Activated T-helper 17 cell treated with anti-CD3 and anti-CD28 coated beads, Interleukin-2, amount 50 U/mL, for 72 hours (primary cell): ENCODE data around the gene MAPK9. TPM values are rescaled to one million over a fixed set of nuclear protein-coding genes. Genes with fewer than 3 reads are reported as not detected.
"Not testable (repeated sequence)": the region's sequence is repeated elsewhere in the genome, so short reads cannot be mapped to it uniquely, and the experiment has no call there.

Source experiments
- ATAC-seq: fragments of 150-1000 bp; cut with Tn5 transposase; replicated peaks from 2 replicates; pipeline ENCODE4 v1.10.0; 2021; ENCODE audit warnings: mild to moderate bottlenecking, moderate library complexity
- H3K27ac Mint-ChIP-seq: one replicate; pipeline ENCODE4 v1.8.0; 2022; ENCODE audit warnings: mixed read lengths
- H3K27me3 Mint-ChIP-seq: one replicate; pipeline ENCODE4 v1.8.0; 2022; ENCODE audit warnings: mixed read lengths
- H3K36me3 Mint-ChIP-seq: one replicate; pipeline ENCODE4 v1.8.0; 2022; ENCODE audit warnings: low read depth, mild to moderate bottlenecking, mixed read lengths
- H3K4me1 Mint-ChIP-seq: one replicate; pipeline ENCODE4 v1.8.0; 2022; ENCODE audit warnings: mixed read lengths
- H3K4me3 Mint-ChIP-seq: one replicate; pipeline ENCODE4 v1.8.0; 2022; ENCODE audit warnings: mild to moderate bottlenecking, mixed read lengths
- H3K9me3 Mint-ChIP-seq: one replicate; pipeline ENCODE4 v1.8.0; 2022; ENCODE audit warnings: mixed read lengths
- total RNA-seq, 2 donors: library from RNA; stranded (reverse); gene quantifications; one replicate each; pipeline ENCODE4 v1.2.3, GENCODE V29; 2022

The MAPK9 gene
- total RNA-seq, 2 donors from 2014 or later = 24.6 to 41.3 TPM

DNA sequence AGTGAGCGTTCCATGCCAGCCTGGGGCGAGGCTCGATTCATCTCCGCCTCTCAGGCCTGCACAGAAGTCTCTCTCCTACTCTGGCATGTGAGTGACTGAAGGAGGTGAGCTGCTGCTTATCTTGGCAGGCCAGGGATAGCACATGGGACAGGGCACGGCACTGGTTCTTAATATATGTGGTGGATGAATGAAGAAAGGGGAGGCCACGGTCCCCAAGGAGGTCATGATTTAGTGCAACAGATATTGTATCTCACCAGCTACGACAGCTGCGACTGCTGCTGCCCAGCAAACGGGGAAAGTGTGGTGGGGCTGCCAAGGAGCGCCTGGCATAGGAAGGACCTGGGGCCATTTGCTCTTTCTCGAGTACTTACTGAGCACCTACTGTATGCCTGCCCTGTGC is 19.3 kb upstream of the MAPK9 start:
- no peaks in the 10 kb centered on the region for H3K27me3 Mint-ChIP-seq
- H3K27ac Mint-ChIP-seq = no peak overlapping the region
- H3K9me3 Mint-ChIP-seq = no peaks in the 10 kb centered on the region
- H3K4me3 Mint-ChIP-seq = no peak overlapping the region
- H3K36me3 Mint-ChIP-seq = no peaks in the 10 kb centered on the region
- no peak for ATAC-seq
- no peaks in the 10 kb centered on the region for H3K4me1 Mint-ChIP-seq

GRCh38 chr5:180306796-180307195 is 14.9 kb upstream of the MAPK9 start:
- ATAC-seq = no peak
- no peaks in the 10 kb centered on the region for H3K9me3 Mint-ChIP-seq
- H3K27me3 Mint-ChIP-seq = no peaks in the 10 kb centered on the region
- no peaks in the 10 kb centered on the region for H3K36me3 Mint-ChIP-seq
- no peak overlapping the region for H3K4me3 Mint-ChIP-seq
- H3K27ac Mint-ChIP-seq = no peak overlapping the region
- no peaks in the 10 kb centered on the region for H3K4me1 Mint-ChIP-seq

GRCh38 chr5:180305481-180305880 is 13.6 kb upstream of the MAPK9 start:
- H3K4me3 Mint-ChIP-seq = no peak overlapping the region
- H3K9me3 Mint-ChIP-seq = no peaks in the 10 kb centered on the region
- no peak overlapping the region for H3K27ac Mint-ChIP-seq
- H3K36me3 Mint-ChIP-seq = no peaks in the 10 kb centered on the region
- H3K4me1 Mint-ChIP-seq = no peaks in the 10 kb centered on the region
- no peak for ATAC-seq
- H3K27me3 Mint-ChIP-seq = no peaks in the 10 kb centered on the region

- H3K27me3 Mint-ChIP-seq = no peaks in the 10 kb centered on the region
- no peak overlapping the region for H3K4me3 Mint-ChIP-seq
- no peak overlapping the region for H3K27ac Mint-ChIP-seq
- H3K4me1 Mint-ChIP-seq = no peaks in the 10 kb centered on the region
- H3K9me3 Mint-ChIP-seq = no peaks in the 10 kb centered on the region
- no peak for ATAC-seq
- H3K36me3 Mint-ChIP-seq = no peaks in the 10 kb centered on the region
Measured at GRCh38 chr5:180304431-180305375, 12.8 kb upstream of the MAPK9 start.

DNA sequence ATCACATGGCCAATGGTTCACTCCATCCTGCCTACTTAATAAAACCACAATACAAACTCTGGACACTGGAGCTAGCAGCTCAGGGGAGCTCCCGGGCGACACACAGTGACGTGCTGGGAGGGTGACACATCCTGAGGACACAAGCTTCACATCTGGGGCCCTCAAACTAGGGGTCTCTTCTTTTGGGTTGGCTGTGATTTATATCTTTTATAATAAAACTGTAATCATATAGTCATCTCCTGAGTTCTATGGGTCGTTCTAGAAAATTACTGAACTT is 12.1 kb upstream of the MAPK9 start:
- H3K4me3 Mint-ChIP-seq = no peak overlapping the region
- H3K4me1 Mint-ChIP-seq = no peaks in the 10 kb centered on the region
- no peaks in the 10 kb centered on the region for H3K27me3 Mint-ChIP-seq
- H3K27ac Mint-ChIP-seq = no peak overlapping the region
- H3K36me3 Mint-ChIP-seq = no peaks in the 10 kb centered on the region
- H3K9me3 Mint-ChIP-seq = no peaks in the 10 kb centered on the region
- no peak for ATAC-seq

GRCh38 chr5:180303226-180304015 is 11.5 kb upstream of the MAPK9 start:
- Mint-ChIP-seq H3K9me3 (no peaks in the 10 kb centered on the region), H3K27me3 (no peaks in the 10 kb centered on the region), H3K4me3 (no peak overlapping the region), H3K36me3 (no peaks in the 10 kb centered on the region), H3K27ac (no peak overlapping the region), H3K4me1 (no peaks in the 10 kb centered on the region)
- ATAC-seq = no peak

DNA sequence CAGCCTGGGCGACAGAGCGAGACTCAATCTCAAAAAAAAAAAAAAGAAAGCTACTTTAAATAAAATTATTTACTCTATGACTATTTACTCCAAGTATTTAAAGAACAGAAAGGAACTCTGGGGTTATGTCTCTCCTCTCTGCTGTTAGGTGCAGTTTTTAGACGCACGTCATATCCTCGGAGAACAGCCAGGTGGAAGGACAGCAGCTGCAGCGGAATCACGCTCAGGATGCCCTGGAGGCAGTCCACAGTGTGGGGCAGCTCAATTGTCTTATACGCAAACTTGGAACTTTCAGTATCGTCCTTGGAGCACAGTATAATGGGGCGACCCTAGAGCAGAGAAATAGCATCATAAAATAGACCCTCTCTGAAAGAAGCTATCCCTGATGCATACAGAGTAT is 10.4 kb upstream of the MAPK9 start:
- no peaks in the 10 kb centered on the region for H3K9me3 Mint-ChIP-seq
- no peaks in the 10 kb centered on the region for H3K4me1 Mint-ChIP-seq
- H3K36me3 Mint-ChIP-seq = no peaks in the 10 kb centered on the region
- ATAC-seq = no peak
- no peak overlapping the region for H3K27ac Mint-ChIP-seq
- peaks cover 3% of the 10 kb centered on the region for H3K27me3 Mint-ChIP-seq
- H3K4me3 Mint-ChIP-seq = no peak overlapping the region

GRCh38 chr5:180301253-180301652 is 9.4 kb upstream of the MAPK9 start:
- Mint-ChIP-seq H3K4me3 (no peak overlapping the region), H3K27me3 (peaks cover 3% of the 10 kb centered on the region), H3K27ac (no peak overlapping the region), H3K36me3 (no peaks in the 10 kb centered on the region), H3K9me3 (no peaks in the 10 kb centered on the region), H3K4me1 (no peaks in the 10 kb centered on the region)
- no peak for ATAC-seq

DNA sequence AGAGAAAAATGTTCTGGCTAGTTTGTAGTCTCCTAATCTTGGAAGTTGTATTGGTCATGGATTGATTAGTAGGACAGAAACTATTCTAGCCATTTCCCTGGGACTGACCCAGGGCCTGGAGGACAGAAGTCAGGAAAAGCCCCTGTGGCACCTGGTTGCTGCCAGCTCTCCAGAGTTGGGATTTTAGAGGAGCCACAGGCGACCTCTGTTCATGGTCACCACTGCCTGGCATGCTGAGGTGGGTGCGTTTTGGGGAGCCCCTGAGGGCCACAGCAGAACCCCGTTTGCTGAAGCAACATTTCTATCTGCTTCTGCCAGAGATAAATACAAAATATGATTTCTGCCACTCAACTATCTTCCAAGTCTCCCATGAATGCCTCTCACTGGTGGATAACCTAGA is 7.6 kb upstream of the MAPK9 start:
- ATAC-seq = no peak
- no peaks in the 10 kb centered on the region for H3K4me1 Mint-ChIP-seq
- no peak overlapping the region for H3K27ac Mint-ChIP-seq
- H3K36me3 Mint-ChIP-seq = no peaks in the 10 kb centered on the region
- peaks cover 3% of the 10 kb centered on the region for H3K27me3 Mint-ChIP-seq
- H3K4me3 Mint-ChIP-seq = no peak overlapping the region
- H3K9me3 Mint-ChIP-seq = no peaks in the 10 kb centered on the region

DNA sequence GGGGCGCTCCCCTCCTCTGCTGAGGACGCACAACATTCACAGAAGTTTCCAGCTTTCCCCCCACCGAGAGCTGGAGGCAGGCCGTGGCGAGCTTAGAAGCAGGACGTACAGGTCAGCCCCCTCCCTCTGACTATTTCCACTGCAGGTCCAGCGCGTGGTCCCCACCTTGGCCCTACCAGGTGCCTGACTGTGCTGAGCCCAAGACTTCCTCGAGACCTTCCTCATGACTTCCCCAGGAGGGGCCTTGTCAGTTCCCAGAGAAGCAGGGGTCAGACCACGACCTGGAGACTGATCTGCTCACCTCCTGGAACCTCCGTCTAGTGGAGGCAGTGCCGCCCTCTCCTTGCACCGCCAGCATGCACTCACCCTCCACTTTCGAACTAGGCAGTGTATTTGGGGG is 7.1 kb upstream of the MAPK9 start:
- not testable (repeated sequence) for H3K4me3 Mint-ChIP-seq, H3K27me3 Mint-ChIP-seq, H3K9me3 Mint-ChIP-seq, H3K27ac Mint-ChIP-seq, H3K36me3 Mint-ChIP-seq, H3K4me1 Mint-ChIP-seq, ATAC-seq

DNA sequence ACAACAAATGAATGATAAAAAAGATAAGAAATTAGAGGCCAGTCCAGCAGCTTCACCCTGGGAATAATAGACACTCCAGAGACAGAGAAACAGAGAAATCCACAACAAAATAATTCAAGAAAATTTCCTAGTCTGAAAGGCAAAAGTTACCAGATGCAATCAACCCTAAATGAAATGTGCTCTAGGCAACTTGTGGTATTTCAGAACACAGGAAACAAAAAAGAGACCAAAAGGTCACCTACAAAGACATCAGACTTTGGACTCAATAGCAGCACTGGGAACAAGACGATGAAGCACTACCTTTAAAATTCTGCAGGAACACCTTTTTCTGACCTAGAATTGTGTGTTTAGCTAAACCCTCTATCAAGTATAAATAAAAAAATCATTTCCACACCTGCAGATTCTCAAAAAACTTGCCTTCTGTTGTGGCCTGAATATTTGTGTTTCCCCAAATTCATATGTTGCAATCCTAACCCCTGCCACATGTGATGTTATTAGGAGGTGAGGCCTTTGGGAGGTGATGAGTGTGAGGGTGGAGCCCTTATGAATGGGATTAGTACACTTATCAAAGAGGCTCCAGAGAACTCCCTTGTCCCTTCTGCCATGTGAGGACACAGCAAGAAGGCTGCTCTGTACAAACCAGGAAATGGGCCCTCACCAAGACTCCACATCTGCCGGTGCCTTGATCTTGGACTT is 5.9 kb upstream of the MAPK9 start:
- no peak overlapping the region for H3K4me3 Mint-ChIP-seq
- no peaks in the 10 kb centered on the region for H3K9me3 Mint-ChIP-seq
- H3K27ac Mint-ChIP-seq = no peak overlapping the region
- peaks cover 8% of the 10 kb centered on the region for H3K4me1 Mint-ChIP-seq
- H3K27me3 Mint-ChIP-seq = peaks cover 3% of the 10 kb centered on the region
- no peaks in the 10 kb centered on the region for H3K36me3 Mint-ChIP-seq
- no peak for ATAC-seq

DNA sequence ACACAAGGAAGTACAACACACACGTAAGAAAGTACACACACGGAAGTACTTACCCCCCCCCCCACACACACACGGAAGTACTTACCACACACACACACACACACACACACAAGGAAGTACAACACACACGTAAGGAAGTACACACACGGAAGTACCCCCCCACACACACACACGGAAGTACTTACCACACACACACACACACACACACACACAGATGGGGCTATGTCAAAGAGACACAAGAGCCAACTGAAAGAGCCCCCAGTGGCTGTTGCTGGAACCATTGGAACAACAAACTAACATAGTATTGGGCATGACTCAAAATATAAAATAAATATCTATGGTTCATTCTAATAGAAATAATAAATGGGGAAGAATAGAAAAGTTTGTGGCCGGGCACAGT is 4.9 kb upstream of the MAPK9 start:
- Mint-ChIP-seq H3K36me3 (no peaks in the 10 kb centered on the region), H3K4me1 (peaks cover 8% of the 10 kb centered on the region), H3K4me3 (no peak overlapping the region), H3K27ac (no peak overlapping the region), H3K27me3 (peaks cover 3% of the 10 kb centered on the region), H3K9me3 (no peaks in the 10 kb centered on the region)
- ATAC-seq = no peak

GRCh38 chr5:180294913-180295555 is 3.2 kb upstream of the MAPK9 start:
- ATAC-seq = no peak
- Mint-ChIP-seq H3K9me3 (no peaks in the 10 kb centered on the region), H3K27me3 (peaks cover 3% of the 10 kb centered on the region), H3K4me3 (no peak overlapping the region), H3K27ac (no peak overlapping the region), H3K36me3 (no peaks in the 10 kb centered on the region), H3K4me1 (peaks cover 19% of the 10 kb centered on the region)

DNA sequence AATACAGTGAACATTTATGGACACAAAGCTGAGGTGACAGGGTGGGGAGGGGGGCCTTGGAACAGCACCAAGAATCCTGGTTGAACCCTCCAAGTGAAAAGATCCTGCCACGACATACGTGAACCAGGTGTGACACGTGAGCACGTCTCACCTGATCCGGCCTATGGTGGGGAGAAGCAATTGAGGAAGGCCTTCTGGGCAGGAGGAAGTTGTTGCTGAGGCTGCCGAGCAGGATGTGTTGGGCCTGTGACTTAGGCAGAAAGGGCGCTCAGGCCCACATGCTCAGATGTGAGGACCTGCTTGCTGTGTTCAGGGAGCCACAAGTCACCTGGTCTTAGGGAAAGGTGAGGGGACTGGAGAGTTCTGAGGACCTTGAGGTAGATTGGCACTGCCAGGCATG is 2.5 kb upstream of the MAPK9 start:
- Mint-ChIP-seq H3K36me3 (no peaks in the 10 kb centered on the region), H3K27me3 (peaks cover 3% of the 10 kb centered on the region), H3K4me3 (no peak overlapping the region), H3K9me3 (no peaks in the 10 kb centered on the region), H3K27ac (no peak overlapping the region), H3K4me1 (peaks cover 20% of the 10 kb centered on the region)
- no peak for ATAC-seq
